ENCODE results near the gene AHCTF1.

AHCTF1 gene

GRCh38 chr1:246801241-246802020 is 130.3 kb downstream of the AHCTF1 start:
- DNase-seq (ENCODE audit: low read depth in 2 of 2, low spot score in 1 of 2) = no peak

GRCh38 chr1:246800756-246801155 is 131.0 kb downstream of the AHCTF1 start:
- DNase-seq (ENCODE audit: low read depth in 2 of 2, low spot score in 1 of 2) = no peak

GRCh38 chr1:246800356-246800755 is 131.4 kb downstream of the AHCTF1 start:
- DNase-seq (ENCODE audit: low read depth in 2 of 2, low spot score in 1 of 2) = no peak

- no peak for DNase-seq (ENCODE audit: low read depth in 2 of 2, low spot score in 1 of 2)
These were observed 132.9 kb downstream of the AHCTF1 start for GRCh38 chr1:246798606-246799496.

- DNase-seq (ENCODE audit: low read depth in 2 of 2, low spot score in 1 of 2) = no peak
These were observed 133.6 kb downstream of the AHCTF1 start for GRCh38 chr1:246798107-246798506.

- no peak for DNase-seq (ENCODE audit: low read depth in 2 of 2, low spot score in 1 of 2)
These were observed 134.2 kb downstream of the AHCTF1 start for GRCh38 chr1:246797597-246797996.

DNA sequence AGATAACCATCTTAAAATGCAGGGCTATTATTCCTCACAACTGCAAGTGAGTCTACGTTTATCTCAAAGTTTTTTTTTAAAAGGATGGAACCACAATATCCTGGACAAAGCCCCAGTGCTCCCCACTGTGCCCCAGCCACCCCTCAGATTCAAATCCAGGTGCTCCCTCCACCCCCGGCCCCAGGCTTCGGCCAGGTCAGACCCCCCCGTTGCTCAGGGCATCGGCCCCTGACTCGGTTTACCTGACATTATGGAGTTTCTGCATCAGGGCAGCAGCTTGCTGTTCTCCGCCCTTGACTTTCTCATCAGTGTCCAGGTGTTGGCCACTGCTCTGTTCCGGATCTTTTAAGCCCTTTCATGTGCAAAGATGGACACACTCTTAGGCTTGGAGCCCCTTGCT is 134.6 kb downstream of the AHCTF1 start:
- DNase-seq (ENCODE audit: low read depth in 2 of 2, low spot score in 1 of 2) = no peak

DNA sequence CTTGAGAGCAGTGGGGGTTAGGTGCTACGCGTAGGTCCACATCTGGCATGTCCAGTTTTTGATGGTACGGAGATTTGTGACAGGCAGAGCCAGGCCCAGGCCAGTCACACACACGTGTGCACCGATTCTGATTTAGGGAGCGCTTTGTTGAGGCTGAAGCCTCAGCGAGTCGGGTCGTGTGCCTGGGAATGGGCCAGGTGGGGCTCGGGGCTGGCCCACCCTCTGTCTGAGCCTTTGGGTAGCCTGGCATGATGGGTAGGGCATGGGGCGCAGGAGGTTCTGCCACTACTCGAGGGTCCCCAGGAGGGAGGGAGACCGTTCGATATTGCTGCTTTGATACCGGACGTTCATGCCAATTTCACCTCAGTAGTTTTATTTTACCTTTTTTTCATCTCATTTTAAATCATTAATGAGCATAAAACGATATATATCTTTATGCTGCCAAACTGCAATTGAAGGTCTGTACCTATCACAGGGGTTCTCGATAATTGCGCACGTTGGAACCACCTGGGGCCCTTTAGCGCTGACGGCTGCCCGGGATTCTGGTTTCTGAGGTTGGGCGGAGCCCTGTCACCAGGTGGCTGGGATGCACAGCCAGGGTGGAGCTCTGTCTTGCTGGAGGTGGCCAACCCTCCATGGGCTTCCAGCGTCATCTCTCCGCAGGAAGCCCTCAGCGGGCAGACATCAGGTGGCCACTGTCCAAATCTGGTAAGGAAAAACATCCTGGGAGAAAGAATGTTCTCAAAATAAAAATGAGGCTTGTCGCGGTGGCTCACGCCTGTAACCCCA is 135.6 kb downstream of the AHCTF1 start:
- DNase-seq (ENCODE audit: low read depth in 2 of 2, low spot score in 1 of 2) = no peak

DNA sequence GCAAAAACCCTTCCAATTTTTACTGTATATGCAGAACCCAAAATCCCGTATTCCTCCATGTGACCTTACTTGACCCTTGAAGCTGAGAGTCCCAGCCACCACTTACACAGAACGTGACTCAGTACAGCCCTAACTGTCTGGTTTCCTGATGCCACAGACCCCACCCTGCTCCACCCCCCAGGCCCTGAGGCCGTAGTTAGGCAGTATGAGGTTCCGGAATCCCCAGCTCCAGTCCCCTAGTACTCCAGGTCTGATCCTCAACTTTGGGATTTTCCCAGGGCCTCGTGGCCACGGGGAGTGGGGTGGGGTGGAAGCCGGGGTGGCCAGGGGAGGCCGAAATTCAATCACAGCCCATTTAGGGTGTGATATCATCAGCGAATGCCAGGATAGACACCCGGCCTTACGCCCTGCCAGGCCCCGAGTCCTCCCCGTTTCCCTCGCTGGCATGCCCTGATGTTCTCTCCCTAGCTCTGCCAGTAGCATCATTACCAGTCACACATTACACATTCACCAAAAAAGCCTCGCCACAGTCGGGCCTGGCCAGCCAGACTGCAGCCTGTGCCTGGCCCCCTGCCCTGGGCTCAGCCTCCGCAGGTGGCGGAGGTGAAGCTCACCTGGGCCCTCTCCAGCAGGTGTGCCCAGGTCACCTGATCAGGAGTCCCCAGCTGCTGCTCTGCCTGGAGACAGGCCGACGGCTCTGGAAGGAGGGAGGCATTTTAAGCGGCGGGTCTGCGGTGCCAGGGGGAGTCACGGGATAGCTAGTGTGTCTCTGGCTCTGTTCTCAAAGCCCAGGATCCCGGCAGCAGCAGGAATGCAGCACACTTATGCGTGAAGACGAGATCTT is 136.7 kb downstream of the AHCTF1 start:
- DNase-seq (ENCODE audit: low read depth in 2 of 2, low spot score in 1 of 2) = no peak

GRCh38 chr1:246794048-246794827 is 137.5 kb downstream of the AHCTF1 start:
- no peak for DNase-seq (ENCODE audit: low read depth in 2 of 2, low spot score in 1 of 2)

DNA sequence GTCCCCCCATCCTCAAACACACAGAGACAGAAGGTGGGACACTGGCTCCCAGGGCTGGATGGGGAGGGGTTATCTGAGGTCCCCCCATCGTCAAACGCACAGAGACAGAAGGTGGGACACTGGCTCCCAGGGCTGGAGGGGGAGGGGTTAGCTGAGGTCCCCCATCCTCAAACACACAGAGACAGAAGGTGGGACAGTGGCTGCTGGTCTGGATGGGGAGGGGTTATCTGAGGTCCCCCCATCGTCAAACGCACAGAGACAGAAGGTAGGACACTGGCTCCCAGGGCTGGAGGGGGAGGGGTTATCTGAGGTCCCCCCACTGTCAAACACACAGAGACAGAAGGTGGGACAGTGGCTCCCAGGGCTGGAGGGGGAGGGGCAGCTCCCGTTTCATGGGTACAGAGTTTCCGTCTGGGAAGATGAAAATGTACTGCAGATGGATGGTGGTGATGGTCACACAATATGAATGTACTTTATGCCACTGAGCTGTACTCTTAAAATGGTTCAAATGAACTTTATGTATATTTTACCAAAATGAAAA is 138.3 kb downstream of the AHCTF1 start:
- DNase-seq (ENCODE audit: low read depth in 2 of 2, low spot score in 1 of 2) = no peak

DNA sequence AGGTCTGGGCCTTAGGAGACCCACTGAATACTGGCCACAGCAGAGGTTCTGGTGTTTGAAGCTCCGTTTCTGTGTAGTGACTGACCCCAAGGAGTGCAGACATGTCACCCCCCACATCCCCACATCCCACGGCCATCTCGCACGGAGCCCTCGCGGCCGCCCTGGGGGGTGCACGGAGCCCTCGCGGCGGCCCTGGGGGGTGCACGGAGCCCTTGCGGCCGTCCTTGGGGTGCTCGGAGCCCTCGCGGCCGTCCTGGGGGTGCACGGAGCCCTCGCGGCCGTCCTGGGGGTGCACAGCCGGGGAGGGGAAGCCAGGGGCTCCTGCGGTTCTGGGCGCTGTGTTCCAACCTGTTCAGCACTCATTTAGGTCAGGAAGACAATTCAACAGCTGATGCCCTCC is 139.1 kb downstream of the AHCTF1 start:
- DNase-seq (ENCODE audit: low read depth in 2 of 2, low spot score in 1 of 2) = no peak

DNA sequence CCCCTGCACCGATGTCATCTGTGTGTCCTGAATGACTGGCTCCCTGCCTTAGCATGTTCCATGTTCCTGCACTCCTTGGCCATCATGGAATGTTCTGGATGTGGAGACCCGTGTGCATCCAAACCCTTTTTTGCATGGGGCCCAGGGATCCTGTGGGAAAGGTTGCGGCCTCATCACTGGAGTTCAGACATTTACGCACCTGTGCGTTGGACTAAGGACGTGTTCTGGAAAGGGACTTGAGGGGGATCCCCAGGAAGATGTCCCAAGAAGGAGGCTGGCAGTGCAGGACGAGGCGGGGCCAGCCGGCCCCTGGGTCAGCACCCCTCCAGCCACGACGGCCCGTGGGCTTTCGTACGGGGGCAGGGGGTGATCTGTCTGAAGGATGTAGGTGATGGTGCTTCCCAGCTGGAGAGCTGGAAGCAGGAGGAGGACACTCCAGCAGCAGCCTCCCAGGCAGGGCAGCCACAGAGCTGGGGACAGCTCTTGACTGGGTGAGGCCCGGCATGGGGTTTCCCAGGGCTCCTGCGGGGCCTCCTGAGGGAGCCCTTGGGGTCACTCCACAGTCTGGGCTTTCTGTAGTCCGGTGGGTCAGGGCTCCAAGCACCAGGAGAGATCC is 140.3 kb downstream of the AHCTF1 start:
- DNase-seq (ENCODE audit: low read depth in 2 of 2, low spot score in 1 of 2) = no peak

DNA sequence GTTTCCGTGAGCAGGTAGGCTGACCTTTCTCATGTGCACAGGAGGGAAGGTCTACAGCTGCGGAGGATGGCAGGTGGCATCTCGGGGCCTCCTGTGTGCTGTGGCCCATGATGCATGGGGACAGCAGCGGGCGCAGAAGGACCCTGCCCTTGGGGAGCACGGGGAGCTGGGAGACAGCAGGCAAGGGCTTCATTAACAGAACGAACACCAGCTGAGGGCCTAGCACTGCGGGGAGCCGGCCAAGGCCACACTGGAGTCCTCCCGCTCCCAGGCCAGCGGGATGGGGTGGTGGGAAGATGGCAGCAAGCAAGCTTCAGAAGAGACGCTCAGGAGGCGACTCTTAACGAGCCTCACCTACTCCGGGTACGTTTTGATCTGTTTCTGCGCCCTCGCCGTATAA is 140.9 kb downstream of the AHCTF1 start:
- no peak for DNase-seq (ENCODE audit: low read depth in 2 of 2, low spot score in 1 of 2)

DNA sequence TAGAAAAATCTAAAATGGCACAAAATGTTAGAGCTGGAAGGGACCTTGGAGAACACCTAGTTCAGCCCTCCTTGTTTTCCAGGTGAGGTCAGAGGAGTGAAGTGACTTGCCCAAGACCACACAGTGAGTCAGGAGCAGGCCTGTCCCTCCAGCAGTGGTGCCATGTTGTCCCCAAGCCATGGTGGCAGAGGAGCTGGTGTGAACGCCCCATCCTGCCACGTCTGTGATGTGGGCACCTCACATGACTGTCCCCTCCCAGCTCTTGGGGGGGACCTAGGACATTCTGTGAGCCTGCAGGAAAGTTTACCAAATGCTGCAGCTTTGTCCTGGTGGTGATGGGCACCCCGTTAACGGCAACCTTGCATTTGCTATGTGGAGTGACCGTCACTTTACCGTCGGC is 141.4 kb downstream of the AHCTF1 start:
- DNase-seq (ENCODE audit: low read depth in 2 of 2, low spot score in 1 of 2) = no peak

DNA sequence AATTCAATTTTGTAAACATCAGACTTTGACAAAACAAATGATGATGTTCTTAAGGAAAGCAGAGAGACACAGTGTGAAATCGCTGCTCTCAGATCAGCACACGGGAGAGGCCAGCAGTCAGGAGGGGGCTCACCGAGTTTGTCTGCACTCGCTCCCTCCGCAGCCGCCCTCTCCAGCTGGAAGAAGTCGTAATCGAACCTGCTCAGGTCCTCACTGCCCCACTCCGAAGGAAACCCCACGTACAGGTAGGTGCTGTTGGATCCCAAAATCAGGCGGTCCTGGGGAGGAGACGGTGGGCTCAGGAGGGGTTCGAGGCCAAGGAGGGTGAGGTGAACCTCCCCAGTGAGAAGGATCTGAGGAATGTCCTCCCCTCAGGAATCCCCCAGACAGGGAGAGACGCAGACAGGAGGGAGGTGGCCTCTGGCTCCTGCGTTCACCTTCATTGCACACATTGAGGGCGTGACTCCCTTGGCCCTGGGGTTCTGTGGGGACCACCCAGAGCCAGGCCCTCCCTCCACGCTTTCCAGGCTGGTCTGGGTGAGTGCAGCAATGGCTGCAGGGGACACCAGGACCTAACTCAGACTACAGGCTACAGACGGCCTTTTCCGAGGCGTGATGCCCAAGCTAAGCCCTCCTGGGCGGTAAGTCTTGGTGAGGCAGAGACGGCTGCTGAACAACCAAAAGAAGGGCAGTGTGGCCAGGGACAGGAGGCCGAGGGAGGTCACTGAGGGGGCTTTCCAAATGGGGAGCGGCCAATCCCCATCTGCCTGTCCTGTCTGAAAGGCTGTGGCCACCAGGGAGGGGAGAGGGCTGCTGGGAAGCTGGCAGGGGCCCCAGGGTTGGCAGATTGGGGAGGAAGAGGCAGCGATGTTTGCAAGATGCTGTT is 142.1 kb downstream of the AHCTF1 start:
- DNase-seq (ENCODE audit: low read depth in 2 of 2, low spot score in 1 of 2) = no peak

All from stimulated activated CD8-positive, alpha-beta memory T cell treated with anti-CD3 and anti-CD28 coated beads, Interleukin-4, amount 100 ng/mL, for 1 hour (primary cell).